Measurements from ENCODE around the gene OLR1. TPM values are rescaled to one million over a fixed set of nuclear protein-coding genes. Genes with fewer than 3 reads are reported as not detected.

OLR1 gene
- total and polyA plus RNA-seq, 8 donors: 0.28 to 34.3 (median 0.81) TPM

DNA sequence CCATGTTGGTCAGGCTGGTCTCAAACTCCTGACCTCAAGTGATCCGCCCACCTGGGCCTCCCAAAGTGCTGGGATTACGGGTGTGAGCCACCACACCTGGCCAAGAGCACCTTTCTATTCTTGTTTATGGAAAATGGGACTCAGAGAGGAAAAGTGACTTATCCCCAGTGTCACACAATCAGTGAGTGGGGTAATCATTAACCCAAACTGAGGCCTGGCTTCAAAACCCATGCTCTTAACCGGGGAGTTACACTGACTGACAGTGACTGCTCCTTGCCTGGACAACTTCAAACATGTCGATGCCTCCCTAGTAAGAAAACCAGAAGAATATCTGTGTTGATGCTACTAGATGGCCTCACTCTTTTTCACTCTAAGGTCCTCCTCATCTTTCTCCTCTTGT lies 49.2 kb downstream of the OLR1 start:
- Histone ChIP-seq H3K36me3 (no peaks in the 10 kb centered on the region), H3K4me3 (no peak overlapping the region), H3K4me1 (no peaks in the 10 kb centered on the region), H3K27ac (no peak overlapping the region), H3K27me3 (no peaks in the 10 kb centered on the region), H3K9me3 (no peaks in the 10 kb centered on the region)
- TF ChIP-seq, protein P1, sequence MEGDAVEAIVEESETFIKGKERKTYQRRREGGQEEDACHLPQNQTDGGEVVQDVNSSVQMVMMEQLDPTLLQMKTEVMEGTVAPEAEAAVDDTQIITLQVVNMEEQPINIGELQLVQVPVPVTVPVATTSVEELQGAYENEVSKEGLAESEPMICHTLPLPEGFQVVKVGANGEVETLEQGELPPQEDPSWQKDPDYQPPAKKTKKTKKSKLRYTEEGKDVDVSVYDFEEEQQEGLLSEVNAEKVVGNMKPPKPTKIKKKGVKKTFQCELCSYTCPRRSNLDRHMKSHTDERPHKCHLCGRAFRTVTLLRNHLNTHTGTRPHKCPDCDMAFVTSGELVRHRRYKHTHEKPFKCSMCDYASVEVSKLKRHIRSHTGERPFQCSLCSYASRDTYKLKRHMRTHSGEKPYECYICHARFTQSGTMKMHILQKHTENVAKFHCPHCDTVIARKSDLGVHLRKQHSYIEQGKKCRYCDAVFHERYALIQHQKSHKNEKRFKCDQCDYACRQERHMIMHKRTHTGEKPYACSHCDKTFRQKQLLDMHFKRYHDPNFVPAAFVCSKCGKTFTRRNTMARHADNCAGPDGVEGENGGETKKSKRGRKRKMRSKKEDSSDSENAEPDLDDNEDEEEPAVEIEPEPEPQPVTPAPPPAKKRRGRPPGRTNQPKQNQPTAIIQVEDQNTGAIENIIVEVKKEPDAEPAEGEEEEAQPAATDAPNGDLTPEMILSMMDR (IDR thresholded peaks at IDR 0.05): no peak
- WGBS, 2 donors: 48 to 55% methylated on average over 4 of the region's 4 CpGs
- FAIRE-seq (no peak), ATAC-seq (no peak), DNase-seq (no peak)
- intact Hi-C loops (cut with DNase I): no loop called here

DNA sequence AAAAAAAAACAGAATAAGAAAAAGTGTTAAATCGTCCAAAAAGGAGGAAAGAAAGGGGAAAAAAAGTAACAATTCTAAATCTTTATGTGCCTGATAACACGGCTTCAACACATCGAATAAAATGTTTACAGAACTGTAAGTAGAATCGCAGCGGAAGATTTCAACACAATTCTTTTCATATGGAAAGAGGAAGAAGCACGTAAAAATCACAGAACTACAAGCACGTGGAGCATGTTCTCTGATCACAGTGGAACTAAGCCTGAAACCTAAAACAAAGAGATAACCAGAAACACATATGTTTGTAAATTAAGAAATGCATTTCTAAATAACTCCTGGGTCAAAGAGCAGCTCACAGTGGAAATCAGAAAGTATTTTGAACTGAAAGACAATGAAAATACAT lies 50.7 kb downstream of the OLR1 start:
- intact Hi-C loops (cut with DNase I): no loop called here
- H3K27me3 ChIP-seq: no peaks in the 10 kb centered on the region
- H3K36me3 ChIP-seq: no peaks in the 10 kb centered on the region
- no peak overlapping the region for H3K4me3 ChIP-seq
- FAIRE-seq (no peak), DNase-seq (no peak), ATAC-seq (peak in 2 of 4 donors; percentile 18 to 46)
- WGBS, 2 donors: 67 to 79% methylated on average over 7 of the region's 7 CpGs
- H3K4me1 ChIP-seq: no peaks in the 10 kb centered on the region
- TF ChIP-seq, protein P1 (IDR thresholded peaks at IDR 0.05): no peak
- H3K9me3 ChIP-seq: no peaks in the 10 kb centered on the region
- H3K27ac ChIP-seq: peak overlapping the region in 2 of 4 donors; percentile 17 to 19

DNA sequence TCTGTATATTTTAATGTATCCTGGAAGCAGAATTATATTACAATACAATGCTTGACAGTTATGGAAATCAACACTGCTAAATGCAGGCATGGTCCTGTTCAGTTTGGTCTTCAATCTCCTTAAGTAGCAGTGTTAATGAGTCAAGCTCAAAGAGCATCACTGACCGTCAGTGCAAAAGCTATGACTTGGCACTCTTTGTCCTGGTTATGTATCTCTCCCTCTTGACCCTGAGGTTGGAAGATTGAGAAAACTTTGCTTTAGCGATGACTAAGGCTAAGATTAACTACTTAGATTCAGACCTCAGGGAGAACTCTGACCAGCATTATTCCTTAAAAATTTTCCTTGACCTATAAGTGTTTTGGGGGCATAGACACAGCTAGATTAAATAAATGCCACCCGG lies 52.9 kb downstream of the OLR1 start:
- ATAC-seq: no peak
- TF ChIP-seq, protein P1 (IDR thresholded peaks at IDR 0.05): no peak

DNA sequence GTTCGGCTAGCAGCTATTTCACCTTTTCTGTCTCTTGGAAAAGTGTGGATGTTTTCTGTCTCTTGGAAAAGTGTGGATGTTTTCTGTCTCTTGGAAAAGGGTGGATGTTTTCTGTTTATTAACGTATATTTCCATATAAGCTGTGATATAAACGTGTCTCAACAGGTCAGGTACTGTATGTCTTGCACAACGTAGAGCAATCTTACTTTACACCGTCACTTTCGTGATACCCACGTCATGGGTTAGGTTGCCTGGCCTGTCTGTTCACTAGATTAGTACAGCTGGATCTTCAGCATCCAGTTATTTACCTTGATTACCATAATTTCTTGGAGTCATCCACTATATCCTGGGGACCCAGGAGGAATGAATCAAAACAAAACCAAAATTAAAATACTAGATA lies 56.0 kb downstream of the OLR1 start:
- WGBS, 2 donors: 65 to 71% methylated on average over 7 of the region's 7 CpGs
- TF ChIP-seq, protein P1 (IDR thresholded peaks at IDR 0.05): no peak
- Histone ChIP-seq H3K27me3 (no peaks in the 10 kb centered on the region), H3K4me3 (no peak overlapping the region), H3K9me3 (no peaks in the 10 kb centered on the region), H3K27ac (no peak overlapping the region), H3K4me1 (no peaks in the 10 kb centered on the region), H3K36me3 (no peaks in the 10 kb centered on the region)
- no peak for FAIRE-seq
- no peak for ATAC-seq
- no peak for DNase-seq
- intact Hi-C loops (cut with DNase I): no loop called here

More for the DNA sequence above, 52.9 kb downstream of the OLR1 start:
- Histone ChIP-seq H3K36me3 (no peaks in the 10 kb centered on the region), H3K4me1 (no peaks in the 10 kb centered on the region), H3K9me3 (no peaks in the 10 kb centered on the region), H3K4me3 (no peak overlapping the region), H3K27ac (no peak overlapping the region), H3K27me3 (no peaks in the 10 kb centered on the region)
- WGBS, 2 donors: 66 to 75% methylated on average over 3 of the region's 3 CpGs
- DNase-seq (no peak), FAIRE-seq (no peak)
- intact Hi-C loops (cut with DNase I): no loop called here

DNA sequence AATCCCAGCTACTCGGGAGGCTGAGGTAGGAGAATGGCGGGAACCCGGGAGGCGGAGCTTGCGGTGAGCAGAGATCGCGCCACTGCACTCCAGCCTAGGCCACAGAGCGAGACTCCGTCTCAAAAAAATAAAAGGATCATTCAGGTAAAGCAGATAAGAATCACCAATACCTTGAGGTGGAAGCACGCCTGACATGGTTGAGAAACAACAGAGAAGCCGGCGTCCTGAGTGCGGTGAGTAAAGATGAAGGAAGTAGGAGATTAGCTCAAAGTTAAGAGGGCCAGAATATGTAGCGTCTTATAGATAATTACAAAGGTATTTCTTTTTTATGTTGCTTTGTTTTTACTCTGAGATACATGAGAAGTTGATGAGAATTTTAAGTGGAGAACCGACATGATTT lies 56.6 kb downstream of the OLR1 start:
- H3K27ac ChIP-seq: no peak overlapping the region
- H3K27me3 ChIP-seq: no peaks in the 10 kb centered on the region
- H3K4me1 ChIP-seq: no peaks in the 10 kb centered on the region
- FAIRE-seq: no peak
- 73 to 77% methylated on average over 15 of the region's 15 CpGs for WGBS, 2 donors
- no peak for ATAC-seq
- no peaks in the 10 kb centered on the region for H3K9me3 ChIP-seq
- intact Hi-C loops (cut with DNase I): no loop called here
- DNase-seq: no peak
- TF ChIP-seq, protein P1 (IDR thresholded peaks at IDR 0.05): no peak
- H3K36me3 ChIP-seq: no peaks in the 10 kb centered on the region
- H3K4me3 ChIP-seq: no peak overlapping the region

All from pancreas (tissue), 10 donors.